Urothelium cell line (cell line): ENCODE measurements around the gene EPHB2.

Experiments
- DNase-seq: peaks from one replicate; pipeline ENCODE4 v3.0.0; 2011; ENCODE audit warnings: low spot score, mixed read lengths
- FAIRE-seq: peaks from 2 replicates; lab custom pipeline; 2011; peaks lifted over from hg19 to GRCh38; lab: Jason Lieb, UNC

Gene EPHB2

DNA sequence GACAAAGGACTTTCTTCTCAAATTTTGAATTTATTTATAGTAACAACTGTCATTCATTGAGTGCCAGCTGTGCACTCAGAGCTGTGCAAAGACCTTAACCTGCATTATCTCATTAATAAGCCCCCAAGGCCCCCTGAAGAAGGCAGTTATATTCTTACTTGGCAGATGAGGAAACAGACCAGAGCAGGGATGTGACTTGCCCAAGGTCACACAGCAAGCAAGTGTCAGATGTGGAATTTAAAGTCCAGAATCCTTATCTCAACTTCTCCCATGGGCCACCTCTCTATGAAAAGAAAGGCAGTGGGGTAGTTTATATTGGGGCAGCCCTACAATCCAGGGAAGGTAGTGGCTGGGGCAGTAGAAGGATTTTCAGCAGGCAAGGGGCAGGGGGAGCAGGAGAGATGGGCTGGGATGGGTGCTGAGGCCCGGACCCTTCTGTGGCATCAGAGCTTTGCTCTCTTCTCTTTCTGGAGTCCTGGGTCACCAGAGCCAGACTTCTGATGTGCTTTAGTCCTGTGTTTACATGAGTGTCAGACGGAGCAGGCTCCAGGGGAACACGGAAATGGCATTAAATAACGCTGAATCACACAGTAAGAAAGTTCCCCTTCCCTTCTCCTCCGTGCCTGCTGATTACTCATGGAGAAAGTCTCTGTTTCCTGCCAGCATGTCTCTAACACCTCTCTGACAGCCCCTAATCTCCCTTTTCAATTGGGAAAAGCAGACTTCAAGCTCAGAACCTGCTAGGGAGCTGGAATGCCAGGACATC lies 39.5 kb downstream of the EPHB2 start:
- DNase-seq (peak; percentile 77), FAIRE-seq (peak; percentile 78)

DNA sequence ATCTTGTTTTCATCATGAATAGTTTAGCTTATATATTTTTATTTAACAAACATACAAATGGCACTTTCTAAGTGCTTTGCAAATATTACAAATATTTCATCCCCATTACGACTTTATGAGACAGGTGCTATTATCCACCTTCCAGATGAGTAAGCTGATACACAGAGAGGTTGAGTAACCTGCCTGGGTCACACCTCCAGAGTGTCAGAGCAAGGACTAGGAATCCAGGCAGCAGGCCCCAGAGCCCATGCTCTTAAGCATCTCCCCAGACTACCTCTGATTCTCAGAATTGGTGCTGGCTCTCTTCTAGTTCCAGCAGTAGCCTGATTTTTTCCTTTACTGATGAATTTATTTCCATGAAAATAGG lies 40.0 kb downstream of the EPHB2 start:
- DNase-seq (peak; percentile 38), FAIRE-seq (no peak)

DNA sequence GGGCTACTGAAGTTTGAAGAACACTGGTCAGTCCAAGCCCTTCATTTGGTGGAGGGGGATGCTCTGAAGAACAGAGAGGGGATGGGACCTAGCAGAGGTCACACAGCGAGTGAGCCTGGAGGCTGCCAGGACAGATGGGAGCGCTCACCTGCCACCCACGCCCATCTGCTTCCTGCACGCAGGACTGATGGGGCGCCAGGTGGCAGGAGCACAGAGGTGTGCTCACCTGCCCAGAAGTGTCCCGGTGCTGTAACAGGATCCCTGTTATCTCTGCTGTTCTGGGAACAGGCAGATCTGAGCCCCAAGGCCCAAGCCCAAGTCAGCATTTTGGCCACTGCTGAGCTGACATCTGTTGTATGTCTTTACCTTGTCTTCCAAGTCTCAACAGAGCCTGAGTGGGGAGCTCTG lies 40.5 kb downstream of the EPHB2 start:
- FAIRE-seq (no peak), DNase-seq (no peak)

DNA sequence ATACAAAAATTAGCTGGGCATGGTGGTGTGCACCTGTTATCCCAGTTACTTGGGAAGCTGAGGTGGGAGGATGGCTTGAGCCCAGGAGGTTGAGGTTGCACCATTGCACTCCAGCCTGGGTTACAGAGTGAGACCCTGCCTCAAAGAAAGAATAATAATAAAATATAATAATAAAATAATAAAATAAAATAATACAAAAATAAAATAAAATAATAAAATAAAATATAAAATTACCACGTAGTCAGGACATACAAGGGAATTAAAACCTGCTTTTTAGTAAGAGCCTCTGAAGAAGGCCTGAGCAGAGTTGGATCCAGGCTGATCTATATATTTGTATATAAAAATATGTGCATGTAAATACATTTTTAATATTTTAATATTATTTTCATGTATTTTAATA lies 41.7 kb downstream of the EPHB2 start:
- FAIRE-seq (no peak), DNase-seq (no peak)

DNA sequence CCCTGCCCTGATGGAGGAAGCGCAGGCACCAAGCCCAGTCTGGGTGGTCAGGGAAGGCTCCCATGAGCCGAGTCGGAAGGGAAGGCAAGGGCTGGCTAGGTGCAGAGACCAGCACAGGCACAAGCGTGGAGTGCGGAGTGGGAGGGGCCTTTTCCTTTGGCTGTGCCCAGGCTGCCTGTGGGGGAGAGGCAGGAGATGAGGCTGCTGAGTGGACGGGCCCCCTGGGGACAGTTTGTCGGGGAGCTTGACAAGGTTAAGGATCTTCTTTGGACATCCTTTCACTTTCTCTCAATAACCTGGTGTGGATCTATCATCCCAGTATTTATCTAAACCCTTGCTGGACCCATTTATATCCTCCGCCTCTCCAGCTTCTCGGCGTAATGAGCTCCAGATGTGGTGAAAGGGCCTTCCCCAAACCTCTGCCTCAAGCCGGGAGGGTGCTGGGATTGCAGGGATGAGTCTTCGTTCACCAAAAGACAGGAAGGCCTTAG lies 42.9 kb downstream of the EPHB2 start:
- DNase-seq (no peak), FAIRE-seq (no peak)

DNA sequence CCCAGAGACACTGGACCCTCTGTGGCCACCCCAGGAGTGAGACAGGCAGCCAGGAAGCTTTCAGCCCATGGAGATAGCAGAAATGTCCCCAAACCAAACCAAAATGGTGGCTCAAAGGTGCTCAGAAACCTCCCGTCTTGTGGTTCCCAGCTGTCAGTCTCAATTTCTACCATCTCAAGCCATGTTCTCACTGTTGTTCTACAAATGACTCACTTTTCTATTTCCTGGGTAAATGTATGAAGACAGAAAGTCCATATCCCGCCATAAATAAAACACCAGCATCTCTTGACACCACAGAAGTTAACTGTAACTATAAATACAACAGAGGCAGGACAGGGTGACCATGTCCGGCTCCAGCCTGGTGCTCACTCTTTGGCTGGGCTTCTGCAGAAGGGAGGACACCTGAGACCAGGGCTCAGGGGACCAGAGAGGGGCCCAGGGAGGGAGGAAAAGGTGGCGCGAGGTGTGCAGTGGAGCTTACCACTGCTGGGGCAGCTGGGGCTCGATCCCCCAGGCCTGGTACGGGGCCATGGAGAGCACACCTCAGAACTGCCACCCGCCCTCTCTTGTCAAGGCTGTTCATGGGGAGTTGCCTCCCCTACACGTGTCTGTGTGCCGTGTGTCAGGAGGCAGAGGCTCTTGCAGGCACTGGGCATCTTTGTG lies 43.6 kb downstream of the EPHB2 start:
- FAIRE-seq (peak; percentile 9), DNase-seq (no peak)

DNA sequence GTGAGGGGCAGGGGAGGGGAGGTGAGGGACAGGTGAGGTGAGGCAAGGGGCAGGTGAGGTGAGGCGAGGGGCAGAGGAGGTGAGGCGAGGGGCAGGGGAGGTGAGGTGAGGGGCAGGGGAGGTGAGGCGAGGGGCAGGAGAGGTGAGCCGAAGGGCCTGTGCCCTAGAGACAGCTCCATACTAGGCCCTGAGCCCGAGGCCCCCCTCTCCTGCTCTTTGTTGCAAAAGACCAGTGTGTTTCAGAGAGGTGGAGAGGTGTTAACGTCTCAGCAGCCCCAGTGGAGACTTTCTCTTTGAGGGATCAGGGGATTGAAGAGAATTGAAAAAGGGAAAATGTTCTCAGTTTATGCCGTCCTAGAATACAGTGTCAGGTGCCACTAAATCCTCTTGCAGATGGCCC lies 44.2 kb downstream of the EPHB2 start:
- DNase-seq (no peak), FAIRE-seq (peak; percentile 53)

DNA sequence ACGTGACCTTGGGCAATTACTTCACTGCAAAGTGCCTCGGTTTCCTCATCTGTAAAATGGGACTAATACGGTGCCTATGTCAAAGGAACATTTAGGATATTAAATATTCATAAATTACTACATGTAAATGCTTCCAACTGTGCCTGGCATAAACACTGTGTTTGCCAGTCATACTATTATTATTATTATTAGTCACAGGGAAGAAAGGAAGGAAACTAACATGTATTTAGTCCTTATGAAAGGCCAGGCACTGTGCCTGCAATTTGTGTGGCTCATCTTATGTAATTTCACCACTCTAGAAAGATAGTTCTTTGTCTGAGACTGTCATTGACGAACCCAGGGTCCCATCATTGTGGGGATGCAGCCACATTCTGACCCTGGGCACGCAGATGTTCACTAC lies 45.0 kb downstream of the EPHB2 start:
- FAIRE-seq (no peak), DNase-seq (no peak)

DNA sequence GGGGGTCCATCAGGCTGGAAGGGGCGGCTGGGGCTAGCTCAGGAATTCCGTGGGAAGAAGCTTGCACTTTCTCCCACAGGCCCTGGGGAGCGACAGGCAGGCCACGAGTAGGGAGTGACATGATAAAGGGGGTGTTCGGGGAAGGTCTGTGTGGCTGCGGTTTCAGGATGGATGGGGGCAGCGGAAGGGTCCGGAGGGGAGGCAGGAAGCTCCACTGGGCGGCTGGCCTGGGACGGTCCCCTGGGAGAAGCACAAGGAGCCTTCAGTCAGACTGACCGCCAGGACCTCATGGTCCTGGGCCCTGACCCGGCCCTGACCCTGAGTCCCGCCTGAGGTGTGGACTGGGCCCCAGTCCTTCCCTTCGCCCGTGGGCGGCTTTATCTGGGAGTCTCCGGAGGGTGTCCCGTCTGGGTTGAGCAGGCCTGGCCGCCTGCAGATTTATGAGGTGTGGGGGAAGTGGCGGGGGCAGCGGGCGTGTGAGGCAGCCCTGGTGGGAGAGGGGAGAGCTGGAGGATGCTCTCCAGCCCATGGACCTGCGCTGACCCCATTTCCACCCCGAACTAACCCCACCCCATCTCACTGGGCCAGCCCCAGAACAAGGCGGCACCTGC lies 45.6 kb downstream of the EPHB2 start:
- FAIRE-seq (no peak), DNase-seq (no peak)

DNA sequence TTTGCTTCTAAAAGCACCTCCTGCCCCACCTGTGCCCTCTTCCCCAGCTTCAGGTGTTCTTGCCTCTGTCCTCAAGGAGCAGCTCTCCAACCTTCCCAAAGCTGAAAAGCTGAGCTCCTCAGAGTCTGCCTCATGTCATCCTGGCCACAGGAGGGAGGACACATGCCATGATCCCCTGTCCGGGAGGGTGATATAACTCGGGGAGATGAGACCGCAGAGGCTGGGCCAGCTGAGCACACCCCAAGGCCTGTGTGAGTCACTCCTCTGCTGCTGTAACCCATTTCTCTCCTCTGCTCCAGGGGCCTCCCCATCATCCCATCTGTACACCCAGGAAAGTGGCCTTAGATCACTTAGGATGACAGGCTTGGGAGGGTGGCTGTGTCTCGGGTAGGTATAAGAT lies 49.8 kb downstream of the EPHB2 start:
- FAIRE-seq, result no peak

DNA sequence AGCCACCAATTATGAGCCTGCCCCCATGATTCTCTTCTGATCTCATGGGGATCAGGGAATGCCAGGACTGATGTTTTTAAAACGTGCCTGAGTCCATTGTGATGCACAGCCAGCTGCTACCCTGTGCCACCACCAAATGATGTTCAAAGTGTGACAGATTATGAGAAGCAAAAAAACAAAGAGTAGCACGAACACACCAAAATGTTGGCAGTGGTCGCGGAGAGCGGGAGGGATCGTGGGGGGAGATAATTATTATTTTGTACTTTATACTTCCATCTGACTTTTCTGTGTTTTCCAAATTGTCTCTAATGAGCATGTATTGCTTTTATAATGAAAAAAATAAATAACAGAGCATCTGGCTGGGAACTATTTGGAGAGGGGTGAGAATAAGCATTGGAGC lies 50.5 kb downstream of the EPHB2 start:
- DNase-seq (no peak), FAIRE-seq (no peak)

More for the DNA sequence above, 49.8 kb downstream of the EPHB2 start:
- no peak for DNase-seq

DNA sequence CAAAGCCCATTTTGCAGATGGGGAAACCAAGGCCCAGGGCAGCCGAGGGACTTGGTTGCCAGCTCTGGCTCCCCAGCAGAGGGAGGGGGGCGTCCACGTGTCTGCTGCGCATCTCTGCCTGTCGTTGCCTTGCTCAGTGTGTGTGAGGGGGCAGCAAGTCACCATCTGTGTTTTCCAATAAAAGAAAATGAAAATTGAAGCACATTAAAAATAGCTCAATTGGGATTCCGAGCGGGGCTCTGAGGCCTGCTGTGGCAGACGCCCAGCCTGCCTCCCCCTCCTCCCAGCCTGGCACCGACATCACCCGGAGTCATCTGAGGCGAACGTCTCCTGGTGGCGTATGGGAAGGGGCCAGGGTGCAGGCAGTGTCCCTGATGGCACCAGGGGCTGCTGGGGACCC lies 51.2 kb downstream of the EPHB2 start:
- FAIRE-seq, result no peak
- DNase-seq, result no peak

DNA sequence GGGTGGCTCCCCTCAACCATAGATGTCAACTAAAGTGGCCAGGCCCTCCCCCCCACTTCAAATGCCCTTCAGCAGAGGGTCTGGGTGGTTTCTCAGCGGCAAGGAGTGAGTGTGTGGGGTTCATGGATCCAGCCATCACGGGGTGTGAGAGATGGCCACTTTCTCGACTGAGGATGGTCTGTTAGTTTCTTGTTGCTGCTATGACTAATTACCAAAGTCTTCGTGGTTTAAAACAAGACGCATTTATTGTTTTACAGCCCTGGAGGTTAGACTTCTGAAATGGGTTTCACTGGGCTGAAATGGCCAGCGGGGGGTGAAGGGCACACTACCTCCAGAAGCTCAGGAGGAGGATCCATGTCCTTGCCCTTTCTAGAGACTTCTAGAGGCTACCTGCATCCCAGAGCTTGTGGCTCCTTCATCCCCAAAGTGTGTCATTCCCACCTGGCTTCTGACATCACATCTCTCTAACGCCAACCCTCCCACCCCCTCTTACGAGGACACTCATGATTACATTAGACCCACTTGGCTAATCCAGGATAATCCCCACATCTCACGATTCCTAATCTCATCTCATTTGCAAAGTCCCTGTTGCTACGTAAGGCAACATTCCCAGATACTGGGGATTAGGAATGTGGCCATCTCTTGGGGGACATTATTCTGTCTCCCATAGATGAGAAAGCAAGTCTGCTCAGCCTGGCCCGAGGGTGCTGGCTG lies 53.0 kb downstream of the EPHB2 start:
- FAIRE-seq, result no peak
- DNase-seq, result no peak

DNA sequence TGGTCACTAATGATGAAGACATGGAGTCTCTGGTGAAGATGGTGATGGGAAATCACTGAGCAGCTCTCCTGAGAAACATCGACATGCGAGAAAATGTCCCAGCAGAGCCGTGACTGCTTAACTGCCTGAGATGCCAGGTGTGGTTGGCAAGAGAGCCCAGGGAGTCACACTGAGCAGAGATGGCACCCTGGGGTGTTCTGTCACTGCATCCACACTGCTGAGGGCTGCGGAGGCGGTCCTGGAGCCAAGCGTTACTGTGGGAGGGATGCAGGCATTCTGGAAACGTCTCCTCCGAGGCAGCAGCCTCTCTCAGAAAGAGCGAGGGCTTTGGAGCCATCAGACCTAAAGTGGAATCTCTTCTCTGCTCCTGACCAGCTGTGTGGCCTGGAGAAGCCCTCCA lies 57.2 kb downstream of the EPHB2 start:
- DNase-seq (no peak), FAIRE-seq (no peak)

DNA sequence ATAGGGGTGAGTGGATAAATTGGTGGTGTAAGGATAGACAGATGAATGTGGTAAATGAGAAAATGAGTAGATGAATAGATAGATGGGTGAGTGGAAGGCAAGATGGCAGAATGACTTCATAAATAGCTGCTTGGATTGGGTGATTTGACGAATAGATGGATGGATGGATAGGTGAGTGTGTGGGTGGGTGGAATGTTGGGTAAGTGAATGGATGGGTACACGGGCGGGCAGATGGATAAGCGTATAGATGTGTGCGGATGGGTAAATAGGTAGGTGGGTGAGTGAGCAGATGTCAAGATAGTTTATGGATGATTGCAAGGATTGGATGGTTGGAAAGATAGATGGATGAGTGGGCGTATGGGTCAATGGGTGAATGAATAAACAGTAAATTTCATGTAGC lies 59.3 kb downstream of the EPHB2 start:
- no peak for DNase-seq

DNA sequence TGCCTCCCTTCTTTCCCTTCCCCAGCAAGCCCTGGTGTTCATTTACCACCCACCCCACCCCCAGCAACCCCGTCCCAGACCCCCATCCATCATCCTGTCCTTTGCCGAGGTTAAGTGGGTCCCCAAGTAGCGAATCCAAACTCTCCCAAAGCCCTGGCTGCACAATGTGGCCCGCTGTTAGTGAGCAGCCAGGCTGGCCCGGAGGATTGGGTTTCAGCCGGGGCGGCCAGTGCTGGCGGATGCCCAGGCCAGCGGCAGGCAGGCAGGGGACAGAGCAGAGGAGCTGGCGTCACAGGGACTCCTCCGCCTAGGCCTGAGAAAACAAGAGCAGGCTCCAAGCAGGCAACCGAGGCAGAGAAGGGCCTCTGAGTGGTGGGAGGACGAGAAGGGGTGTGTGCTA lies 61.4 kb downstream of the EPHB2 start:
- no peak for FAIRE-seq
- DNase-seq, result no peak

More for the DNA sequence above, 59.3 kb downstream of the EPHB2 start:
- peak; percentile 67 for FAIRE-seq

DNA sequence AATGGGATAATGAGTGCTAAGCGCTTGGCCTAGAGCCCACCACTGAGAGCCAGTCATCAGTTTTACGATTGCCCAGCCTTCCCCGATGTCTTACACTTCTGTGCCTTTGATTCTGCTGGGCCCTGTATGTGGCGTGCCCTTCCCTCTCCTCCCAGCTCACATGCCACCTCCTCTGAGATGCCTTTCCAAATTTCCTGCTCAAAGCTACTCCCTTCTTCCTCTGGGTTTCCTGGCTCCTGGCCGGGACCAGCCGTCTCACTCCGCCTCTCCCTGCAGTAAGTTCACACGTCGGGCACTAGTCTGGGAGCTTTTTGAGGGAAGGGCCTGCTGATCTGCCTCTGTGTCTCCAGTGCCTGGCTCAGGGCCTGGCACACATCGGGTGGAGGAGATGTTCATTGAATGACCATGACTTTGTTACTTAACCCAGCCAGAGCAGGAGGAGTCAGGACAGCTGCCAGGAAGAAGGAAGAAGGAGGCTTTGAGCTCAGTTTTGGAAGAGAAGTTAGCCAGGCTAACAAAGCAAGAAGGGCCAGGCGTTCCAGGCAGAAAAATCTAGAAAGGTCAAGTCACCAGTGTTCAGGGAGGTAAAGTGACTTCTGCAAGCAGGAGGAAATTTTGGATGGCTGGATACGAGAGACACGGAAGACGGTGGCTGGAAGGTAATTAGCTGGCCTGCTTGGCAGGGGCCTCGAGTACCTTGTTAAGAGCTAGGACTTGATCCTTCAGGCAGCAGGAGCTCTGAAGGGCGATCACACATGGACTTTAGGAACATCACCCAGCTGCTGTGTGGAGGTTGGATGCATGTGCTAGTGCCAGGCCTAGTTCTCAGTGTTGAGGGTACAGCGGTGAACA lies 63.6 kb downstream of the EPHB2 start:
- FAIRE-seq (no peak), DNase-seq (no peak)

DNA sequence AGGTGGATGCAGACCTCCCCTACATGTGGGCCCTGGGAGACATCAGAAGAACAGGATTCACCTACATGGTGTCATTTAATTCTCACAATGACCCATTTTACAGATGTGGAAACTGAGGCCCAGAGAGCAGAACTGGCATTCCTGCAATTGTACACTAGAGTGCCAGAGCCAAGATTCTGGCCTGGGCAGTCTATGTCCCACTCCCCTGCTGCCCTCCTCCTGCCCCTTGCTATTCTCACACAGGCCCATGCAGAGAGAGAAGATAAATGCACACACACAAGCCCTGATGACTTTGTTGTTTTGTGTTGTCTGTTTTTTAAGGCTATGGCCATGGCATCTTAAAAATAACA lies 64.2 kb downstream of the EPHB2 start:
- no peak for FAIRE-seq
- DNase-seq, result no peak

DNA sequence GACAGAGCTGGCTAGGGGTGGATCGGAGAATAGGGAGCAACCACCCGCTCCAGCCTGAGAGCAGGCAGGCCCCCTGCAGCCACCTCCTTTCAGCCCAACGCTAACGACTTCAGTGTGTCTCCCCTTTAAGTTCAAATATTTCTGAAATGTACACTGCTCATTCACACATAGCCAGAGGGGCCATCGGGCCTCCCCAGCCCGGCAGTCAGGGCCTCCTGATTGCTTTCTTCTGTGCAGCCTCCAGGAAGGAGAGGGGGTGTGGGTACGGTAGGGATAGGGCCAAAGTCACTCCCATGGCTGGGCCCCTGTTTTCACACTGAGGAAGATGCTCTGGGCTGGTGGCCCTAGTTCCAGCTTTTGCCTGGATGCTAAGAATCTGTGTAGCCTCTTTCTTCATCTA lies 64.8 kb downstream of the EPHB2 start:
- no peak for FAIRE-seq

DNA sequence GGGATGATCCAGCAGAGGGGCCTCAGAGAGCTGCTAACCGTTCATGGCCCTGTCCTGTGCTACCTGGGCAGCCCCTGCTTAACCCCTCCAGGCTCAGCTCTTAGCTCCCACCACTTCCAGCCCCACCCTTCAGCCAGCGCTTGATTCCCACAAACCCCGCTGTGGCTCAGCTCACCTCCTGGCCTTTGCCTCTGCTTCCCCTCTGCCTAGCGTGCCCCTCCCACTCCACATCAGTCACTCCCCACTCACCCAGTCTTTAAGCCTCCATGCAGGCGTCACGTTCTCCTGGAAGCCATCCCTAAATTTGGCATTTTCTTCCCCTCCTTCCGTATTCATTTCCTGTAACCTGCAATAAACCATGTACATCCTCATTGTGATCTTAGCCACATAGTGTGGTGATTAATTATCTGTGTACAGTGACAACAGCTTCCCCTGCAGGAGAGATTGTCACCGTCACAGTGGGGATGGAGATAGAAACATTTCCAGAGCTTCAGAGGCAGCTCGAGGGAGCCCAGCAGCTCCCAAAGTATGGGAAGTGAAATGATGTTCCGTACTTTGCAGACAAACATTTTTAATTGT lies 65.5 kb downstream of the EPHB2 start:
- DNase-seq (no peak), FAIRE-seq (no peak)

More for the DNA sequence above, 64.8 kb downstream of the EPHB2 start:
- no peak for DNase-seq
